ENCODE data around the gene MBTPS1. TPM values are rescaled to one million over a fixed set of nuclear protein-coding genes. Genes with fewer than 3 reads are reported as not detected.

The MBTPS1 gene
- total and polyA plus RNA-seq, 4 donors, result 45.5 to 130 (median 68.0) TPM

DNA sequence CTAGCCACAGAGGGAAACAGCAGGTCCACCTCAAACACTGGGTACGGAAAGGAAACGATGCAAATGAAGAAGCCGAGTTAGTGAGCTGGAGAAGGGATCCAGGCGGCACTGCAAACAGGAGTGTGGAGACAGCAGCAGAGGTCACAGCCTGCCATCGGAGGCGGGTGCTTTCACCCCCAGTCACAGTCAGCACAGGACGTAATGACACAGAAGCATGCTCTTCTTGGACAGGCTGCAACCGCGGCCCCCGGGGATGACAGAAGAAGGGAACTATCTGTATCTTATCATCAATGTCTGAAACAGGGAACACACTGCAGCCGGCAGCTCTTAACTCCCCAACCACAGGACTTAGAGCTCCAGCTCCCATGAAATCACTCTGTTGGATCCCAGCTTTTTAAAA lies 58.1 kb downstream of the MBTPS1 start:
- ATAC-seq (ENCODE audit: insufficient read depth, low FRiP score), result no peak
- Histone ChIP-seq H3K36me3 (ENCODE audit: control insufficient read depth in 4 of 4, insufficient read depth in 4 of 4, low read length in 4 of 4) (peaks cover 17 to 65% (median 46%) of the 10 kb centered on the region in 4 donors), H3K4me1 (ENCODE audit: control insufficient read depth in 5 of 5, insufficient read depth in 5 of 5, low read length in 5 of 5) (peaks cover 0 to 8% (median 0%) of the 10 kb centered on the region in 5 donors), H3K9me3 (ENCODE audit: control insufficient read depth in 4 of 4, insufficient read depth in 3 of 4, low read length in 3 of 4) (no peaks in the 10 kb centered on the region), H3K27me3 (ENCODE audit: control insufficient read depth in 3 of 3, insufficient read depth in 3 of 3, low read length in 2 of 3) (no peaks in the 10 kb centered on the region), H3K4me3 (no peak overlapping the region), H3K9ac (ENCODE audit: insufficient read depth in 1 of 2, low read length in 2 of 2) (no peak overlapping the region), H3K27ac (ENCODE audit: low read depth in 1 of 2, low read length in 1 of 2) (peak overlapping the region in 1 of 2 donors; percentile 78)
- WGBS, 2 donors, result 86 to 96% methylated on average over 11 of the region's 11 CpGs
- TF ChIP-seq, protein P1, sequence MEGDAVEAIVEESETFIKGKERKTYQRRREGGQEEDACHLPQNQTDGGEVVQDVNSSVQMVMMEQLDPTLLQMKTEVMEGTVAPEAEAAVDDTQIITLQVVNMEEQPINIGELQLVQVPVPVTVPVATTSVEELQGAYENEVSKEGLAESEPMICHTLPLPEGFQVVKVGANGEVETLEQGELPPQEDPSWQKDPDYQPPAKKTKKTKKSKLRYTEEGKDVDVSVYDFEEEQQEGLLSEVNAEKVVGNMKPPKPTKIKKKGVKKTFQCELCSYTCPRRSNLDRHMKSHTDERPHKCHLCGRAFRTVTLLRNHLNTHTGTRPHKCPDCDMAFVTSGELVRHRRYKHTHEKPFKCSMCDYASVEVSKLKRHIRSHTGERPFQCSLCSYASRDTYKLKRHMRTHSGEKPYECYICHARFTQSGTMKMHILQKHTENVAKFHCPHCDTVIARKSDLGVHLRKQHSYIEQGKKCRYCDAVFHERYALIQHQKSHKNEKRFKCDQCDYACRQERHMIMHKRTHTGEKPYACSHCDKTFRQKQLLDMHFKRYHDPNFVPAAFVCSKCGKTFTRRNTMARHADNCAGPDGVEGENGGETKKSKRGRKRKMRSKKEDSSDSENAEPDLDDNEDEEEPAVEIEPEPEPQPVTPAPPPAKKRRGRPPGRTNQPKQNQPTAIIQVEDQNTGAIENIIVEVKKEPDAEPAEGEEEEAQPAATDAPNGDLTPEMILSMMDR (IDR thresholded peaks at IDR 0.05; ENCODE audit: control extremely low read depth, extremely low read depth), result no peak
- no peak for DNase-seq

DNA sequence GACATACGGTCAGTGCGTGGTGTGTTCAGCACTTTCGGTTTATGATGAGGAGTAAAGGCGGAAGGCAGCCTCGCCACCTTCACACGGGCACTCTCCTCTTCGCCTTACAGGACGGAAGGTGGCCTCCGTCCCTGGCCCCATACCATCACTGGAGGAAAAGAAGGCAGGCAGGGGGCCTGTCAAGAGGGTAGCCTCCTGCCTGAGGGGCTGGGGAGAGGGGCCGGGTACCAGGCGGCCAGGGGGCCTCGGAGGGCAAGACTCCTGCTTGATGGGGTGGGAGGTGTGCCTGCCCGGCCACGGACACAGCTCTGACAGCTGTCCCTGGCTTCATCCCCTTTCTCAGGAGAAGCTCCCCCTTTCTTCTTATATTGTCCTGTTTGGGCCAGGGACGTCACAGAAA lies 58.5 kb downstream of the MBTPS1 start:
- Histone ChIP-seq H3K4me1 (ENCODE audit: control insufficient read depth in 5 of 5, insufficient read depth in 5 of 5, low read length in 5 of 5) (peaks cover 0 to 8% (median 0%) of the 10 kb centered on the region in 5 donors), H3K27me3 (ENCODE audit: control insufficient read depth in 3 of 3, insufficient read depth in 3 of 3, low read length in 2 of 3) (no peaks in the 10 kb centered on the region), H3K36me3 (ENCODE audit: control insufficient read depth in 4 of 4, insufficient read depth in 4 of 4, low read length in 4 of 4) (peaks cover 17 to 69% (median 47%) of the 10 kb centered on the region in 4 donors), H3K4me3 (no peak overlapping the region), H3K9me3 (ENCODE audit: control insufficient read depth in 4 of 4, insufficient read depth in 3 of 4, low read length in 3 of 4) (no peaks in the 10 kb centered on the region), H3K27ac (ENCODE audit: low read depth in 1 of 2, low read length in 1 of 2) (peak overlapping the region in 1 of 2 donors; percentile 78), H3K9ac (ENCODE audit: insufficient read depth in 1 of 2, low read length in 2 of 2) (no peak overlapping the region)
- TF ChIP-seq, protein P1 (IDR thresholded peaks at IDR 0.05; ENCODE audit: control extremely low read depth, extremely low read depth), result no peak
- ATAC-seq (ENCODE audit: insufficient read depth, low FRiP score) (no peak), DNase-seq (no peak)
- 94 to 98% methylated on average over 15 of the region's 15 CpGs for WGBS, 2 donors

DNA sequence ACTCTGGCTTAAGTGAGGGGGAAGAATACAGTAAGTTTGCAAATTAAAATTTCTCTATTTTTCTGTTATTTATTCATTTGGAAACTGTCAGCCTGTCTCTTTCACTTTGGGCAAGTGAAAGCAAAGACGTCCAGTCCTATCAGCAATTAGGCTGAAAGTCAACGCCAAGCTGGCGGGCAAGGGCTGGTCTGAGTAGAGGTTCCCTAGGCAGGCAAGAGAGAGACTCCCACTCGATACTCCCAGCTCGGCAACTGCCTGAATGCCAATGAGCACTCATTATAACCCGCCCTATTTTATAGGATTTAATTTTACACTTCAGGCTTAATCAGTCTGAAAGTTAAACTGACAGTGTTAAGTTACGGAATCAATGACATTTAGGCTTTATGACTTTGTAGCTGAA lies 59.8 kb downstream of the MBTPS1 start:
- H3K4me3 ChIP-seq, result no peak overlapping the region
- no peak for ATAC-seq (ENCODE audit: insufficient read depth, low FRiP score)
- TF ChIP-seq, protein P1 (IDR thresholded peaks at IDR 0.05; ENCODE audit: control extremely low read depth, extremely low read depth), result no peak
- DNase-seq, result no peak
- H3K4me1 ChIP-seq (ENCODE audit: control insufficient read depth in 5 of 5, insufficient read depth in 5 of 5, low read length in 5 of 5), result peaks cover 0 to 8% (median 0%) of the 10 kb centered on the region in 5 donors
- H3K9ac ChIP-seq (ENCODE audit: insufficient read depth in 1 of 2, low read length in 2 of 2), result no peak overlapping the region
- H3K36me3 ChIP-seq (ENCODE audit: control insufficient read depth in 4 of 4, insufficient read depth in 4 of 4, low read length in 4 of 4), result peaks cover 17 to 69% (median 44%) of the 10 kb centered on the region in 4 donors
- no peaks in the 10 kb centered on the region for H3K9me3 ChIP-seq (ENCODE audit: control insufficient read depth in 4 of 4, insufficient read depth in 3 of 4, low read length in 3 of 4)
- no peak overlapping the region for H3K27ac ChIP-seq (ENCODE audit: low read depth in 1 of 2, low read length in 1 of 2)
- WGBS, 2 donors, result 93 to 96% methylated on average over 7 of the region's 7 CpGs
- H3K27me3 ChIP-seq (ENCODE audit: control insufficient read depth in 3 of 3, insufficient read depth in 3 of 3, low read length in 2 of 3), result no peaks in the 10 kb centered on the region

Measured in lung (tissue), 12 donors.